AG20443 (cell line): Measurements from ENCODE around the gene MAP4K5.
A peak's percentile ranks its signal among the peaks of the same experiment; 100 is the strongest.

Experiments used
- DNase-seq: peaks from one replicate; pipeline ENCODE4 v3.0.0; 2012; ENCODE audit warnings: low spot score, mixed read lengths

MAP4K5 gene

GRCh38 chr14:50476134-50476533 lies 56.2 kb downstream of the MAP4K5 start:
- no peak for DNase-seq

GRCh38 chr14:50475460-50475859 lies 56.9 kb downstream of the MAP4K5 start:
- DNase-seq = no peak

GRCh38 chr14:50471838-50472465 lies 60.4 kb downstream of the MAP4K5 start:
- no peak for DNase-seq

GRCh38 chr14:50469982-50470381 lies 62.4 kb downstream of the MAP4K5 start:
- no peak for DNase-seq

- DNase-seq = no peak
Measured at GRCh38 chr14:50462111-50462510, 70.3 kb downstream of the MAP4K5 start.

GRCh38 chr14:50453869-50454268 lies 78.5 kb downstream of the MAP4K5 start:
- no peak for DNase-seq

- peak; percentile 64 for DNase-seq
Measured at GRCh38 chr14:50452979-50453705, 79.2 kb downstream of the MAP4K5 start.

- no peak for DNase-seq
Measured at GRCh38 chr14:50452296-50452695, 80.1 kb downstream of the MAP4K5 start.

GRCh38 chr14:50451854-50452253 lies 80.5 kb downstream of the MAP4K5 start:
- DNase-seq = no peak

- DNase-seq = no peak
Measured at GRCh38 chr14:50447461-50447860, 84.9 kb downstream of the MAP4K5 start.

- no peak for DNase-seq
Measured at GRCh38 chr14:50434528-50434927, 97.8 kb downstream of the MAP4K5 start.

GRCh38 chr14:50432131-50432530 lies 100.2 kb downstream of the MAP4K5 start:
- no peak for DNase-seq

GRCh38 chr14:50425816-50426215 lies 106.6 kb downstream of the MAP4K5 start:
- DNase-seq = peak; percentile 38

GRCh38 chr14:50425105-50425504 lies 107.3 kb downstream of the MAP4K5 start:
- DNase-seq = no peak

GRCh38 chr14:50423529-50423928 lies 108.8 kb downstream of the MAP4K5 start:
- no peak for DNase-seq

- no peak for DNase-seq
Measured at GRCh38 chr14:50421499-50421898, 110.9 kb downstream of the MAP4K5 start.

GRCh38 chr14:50417853-50418252 lies 114.5 kb downstream of the MAP4K5 start:
- peak; percentile 53 for DNase-seq

- DNase-seq = peak; percentile 54
Measured at GRCh38 chr14:50410921-50411320, 121.4 kb downstream of the MAP4K5 start.

- no peak for DNase-seq
Measured at GRCh38 chr14:50410071-50410470, 122.3 kb downstream of the MAP4K5 start.

- peak; percentile 20 for DNase-seq
Measured at GRCh38 chr14:50407111-50407812, 125.1 kb downstream of the MAP4K5 start.

GRCh38 chr14:50403419-50403818 lies 128.9 kb downstream of the MAP4K5 start:
- no peak for DNase-seq

GRCh38 chr14:50402965-50403364 lies 129.4 kb downstream of the MAP4K5 start:
- no peak for DNase-seq

- DNase-seq = no peak
Measured at GRCh38 chr14:50400461-50400860, 131.9 kb downstream of the MAP4K5 start.
